GM12874 (cell line): Measurements from ENCODE around the gene GLRX5.

Source experiments
- CTCF ChIP-seq: IDR thresholded peaks from 2 replicates; pipeline ENCODE4 v1.5.1; 2011; ENCODE audit warnings: low read depth, mild to moderate bottlenecking, control low read depth, low read length, moderate library complexity; ENCODE audit not compliant: insufficient read depth

Gene GLRX5

GRCh38 chr14:95541346-95541745 is 6.5 kb downstream of the GLRX5 start:
- no peak for TF ChIP-seq CTCF

- no peak for TF ChIP-seq CTCF
These were observed 7.4 kb downstream of the GLRX5 start for GRCh38 chr14:95541932-95542930.

- TF ChIP-seq CTCF = no peak
These were observed 8.2 kb downstream of the GLRX5 start for GRCh38 chr14:95543021-95543420.

GRCh38 chr14:95544588-95544987 is 9.7 kb downstream of the GLRX5 start:
- no peak for TF ChIP-seq CTCF

DNA sequence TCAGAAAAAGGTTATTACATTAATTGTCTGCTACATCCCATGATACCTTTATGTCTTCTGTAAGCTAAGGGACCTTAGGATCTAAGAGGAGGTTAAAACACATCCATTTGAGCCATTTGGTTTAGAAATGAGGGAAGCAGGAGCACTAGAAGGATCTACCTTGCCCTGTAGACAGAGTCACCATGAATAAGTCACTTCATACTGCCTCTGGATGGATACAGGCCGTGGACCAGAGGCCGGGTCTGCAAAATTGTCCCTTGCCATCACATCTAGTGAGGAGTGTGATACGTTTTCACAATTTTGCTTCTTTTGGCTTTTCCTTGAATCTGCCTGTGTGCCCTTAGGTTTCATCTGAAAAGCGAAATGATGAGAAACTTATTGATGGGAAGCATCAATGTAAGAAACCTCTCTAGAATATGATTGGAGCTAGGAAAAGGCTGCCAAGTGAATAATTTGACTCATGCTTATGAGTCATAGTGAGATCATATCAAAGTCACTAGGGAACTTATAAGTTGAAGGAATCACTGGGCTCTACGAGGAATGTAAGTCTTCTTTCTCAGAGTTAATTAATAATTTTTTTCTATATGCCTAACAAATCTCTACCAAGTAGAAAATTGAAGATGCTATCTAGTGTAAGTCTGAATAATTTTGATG is 10.8 kb downstream of the GLRX5 start:
- TF ChIP-seq CTCF = no peak

GRCh38 chr14:95547272-95547625 is 12.4 kb downstream of the GLRX5 start:
- no peak for TF ChIP-seq CTCF

- no peak for TF ChIP-seq CTCF
These were observed 12.9 kb downstream of the GLRX5 start for GRCh38 chr14:95547626-95548327.
